GM10266 (cell line): ENCODE measurements around the gene CEP152.

Experiments used
- DNase-seq: peaks from one replicate; pipeline ENCODE4 v3.0.0; 2012; ENCODE audit errors: extremely low spot score
- TF ChIP-seq, protein P1 (sequence below): IDR thresholded peaks from 2 replicates; pipeline ENCODE4 v1.5.1; 2012; ENCODE audit warnings: mild to moderate bottlenecking, low read depth; ENCODE audit not compliant: control insufficient read depth, insufficient read depth; ENCODE audit errors: missing control alignments

CEP152 gene

GRCh38 chr15:48708641-48709040 lies 102.2 kb downstream of the CEP152 start:
- TF ChIP-seq, protein P1, sequence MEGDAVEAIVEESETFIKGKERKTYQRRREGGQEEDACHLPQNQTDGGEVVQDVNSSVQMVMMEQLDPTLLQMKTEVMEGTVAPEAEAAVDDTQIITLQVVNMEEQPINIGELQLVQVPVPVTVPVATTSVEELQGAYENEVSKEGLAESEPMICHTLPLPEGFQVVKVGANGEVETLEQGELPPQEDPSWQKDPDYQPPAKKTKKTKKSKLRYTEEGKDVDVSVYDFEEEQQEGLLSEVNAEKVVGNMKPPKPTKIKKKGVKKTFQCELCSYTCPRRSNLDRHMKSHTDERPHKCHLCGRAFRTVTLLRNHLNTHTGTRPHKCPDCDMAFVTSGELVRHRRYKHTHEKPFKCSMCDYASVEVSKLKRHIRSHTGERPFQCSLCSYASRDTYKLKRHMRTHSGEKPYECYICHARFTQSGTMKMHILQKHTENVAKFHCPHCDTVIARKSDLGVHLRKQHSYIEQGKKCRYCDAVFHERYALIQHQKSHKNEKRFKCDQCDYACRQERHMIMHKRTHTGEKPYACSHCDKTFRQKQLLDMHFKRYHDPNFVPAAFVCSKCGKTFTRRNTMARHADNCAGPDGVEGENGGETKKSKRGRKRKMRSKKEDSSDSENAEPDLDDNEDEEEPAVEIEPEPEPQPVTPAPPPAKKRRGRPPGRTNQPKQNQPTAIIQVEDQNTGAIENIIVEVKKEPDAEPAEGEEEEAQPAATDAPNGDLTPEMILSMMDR: no peak

DNA sequence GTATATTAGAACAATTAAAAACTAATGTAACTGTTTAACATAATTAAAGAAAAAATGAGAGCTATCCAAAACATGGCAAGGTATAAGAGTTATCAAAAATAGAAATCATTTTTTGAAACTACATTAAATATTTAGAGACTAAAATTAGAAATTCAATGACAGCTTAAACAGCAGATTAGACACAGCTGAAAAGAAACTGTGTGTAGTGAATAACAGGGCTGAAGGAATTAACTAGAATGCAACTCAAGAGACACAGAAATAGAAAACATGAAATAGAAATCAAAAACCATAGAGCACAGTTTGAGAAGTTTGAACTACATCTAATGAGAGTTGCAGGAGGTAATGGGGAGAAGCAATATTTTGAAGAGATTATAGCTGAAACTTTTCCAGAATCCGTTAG lies 105.5 kb downstream of the CEP152 start:
- TF ChIP-seq, protein P1: no peak

More at GRCh38 chr15:48708641-48709040, 102.2 kb downstream of the CEP152 start:
- DNase-seq: no peak

GRCh38 chr15:48703544-48703943 lies 107.3 kb downstream of the CEP152 start:
- no peak for DNase-seq
- TF ChIP-seq, protein P1: no peak

More for the DNA sequence above, 105.5 kb downstream of the CEP152 start:
- no peak for DNase-seq

GRCh38 chr15:48702569-48703236 lies 108.2 kb downstream of the CEP152 start:
- no peak for DNase-seq
- TF ChIP-seq, protein P1: no peak

DNA sequence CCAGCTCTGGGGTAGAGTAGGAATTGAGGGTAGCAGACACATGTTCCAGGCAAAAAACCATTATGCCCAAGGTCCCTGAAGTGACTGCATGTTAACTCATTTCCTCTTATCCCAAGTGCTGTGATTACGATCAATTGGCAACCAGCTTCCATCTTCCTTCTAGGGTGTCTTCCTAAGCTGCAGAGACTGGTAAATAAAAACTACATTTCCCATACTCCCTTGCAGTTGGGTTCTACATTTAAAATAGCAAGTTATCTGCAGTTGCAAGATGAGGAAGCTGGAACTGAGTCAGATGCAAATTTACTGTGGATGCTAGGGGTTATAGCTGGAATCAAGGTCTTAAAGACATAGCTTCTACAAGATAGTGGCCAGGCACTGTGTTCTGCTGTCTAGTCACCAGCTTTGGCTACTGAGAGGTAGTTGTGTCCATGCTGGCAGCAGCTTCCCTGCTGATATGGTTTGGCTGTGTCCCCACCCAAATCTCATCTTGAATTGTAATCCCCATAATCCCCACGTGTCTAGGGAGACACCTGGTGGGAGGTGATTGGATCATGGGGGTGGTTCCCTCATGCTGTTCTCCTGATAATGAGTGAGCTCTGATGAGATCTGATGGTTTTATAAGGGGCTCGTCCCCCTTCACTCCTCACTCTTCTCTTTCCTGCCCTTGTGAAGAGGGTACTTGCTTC lies 114.1 kb downstream of the CEP152 start:
- TF ChIP-seq, protein P1: no peak

DNA sequence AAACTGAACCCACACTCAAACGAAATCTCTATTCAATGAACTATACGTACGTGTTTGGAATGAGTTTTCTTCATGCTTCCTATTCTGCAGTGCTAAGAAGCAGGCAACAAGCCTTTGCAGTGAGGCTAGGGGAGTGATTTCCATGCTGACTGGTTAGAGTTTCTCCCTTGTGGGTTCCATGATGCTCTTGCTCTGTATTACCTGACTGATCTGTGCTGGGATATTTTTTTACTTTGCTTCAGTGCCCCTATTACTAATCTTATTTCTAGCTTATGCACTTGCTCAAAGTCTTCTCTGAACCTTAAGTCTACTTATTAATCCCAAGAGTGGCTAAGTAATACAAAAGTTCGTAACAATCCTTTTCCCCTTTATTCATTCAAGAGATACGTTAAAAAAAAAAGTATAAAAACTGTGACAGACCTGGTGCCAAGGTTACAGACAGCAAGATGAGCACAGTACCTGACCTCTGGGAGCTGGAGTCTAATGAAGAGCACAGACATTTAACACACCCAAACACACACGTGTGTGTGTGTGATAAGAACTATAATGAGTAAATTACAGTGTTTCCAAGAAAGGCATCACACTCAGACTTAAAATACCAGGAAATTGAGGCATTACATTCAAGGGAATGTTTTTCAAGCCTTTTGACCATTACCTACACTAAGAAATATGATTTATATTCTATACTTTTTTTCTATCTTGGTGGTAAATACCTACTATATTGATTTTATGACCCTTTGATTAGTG lies 114.9 kb downstream of the CEP152 start:
- TF ChIP-seq, protein P1: no peak
- DNase-seq: no peak

More for the DNA sequence above, 114.1 kb downstream of the CEP152 start:
- DNase-seq: no peak
